Prostate gland (tissue), 2 donors: ENCODE data around the gene ARL5C.

Experiments used
- CTCF ChIP-seq, 4 experiments: fragments of 200-600 bp in 2 of 4; fragments of 450-650 bp in 2 of 4; sonication (generic) in 2 of 4; IDR thresholded peaks; 1 replicate in 3 of 4; 2 replicates in 1 of 4; pipeline ENCODE4 v1.5.1; 2016 to 2019; ENCODE audit warnings: antibody characterized with exemption in 4 of 4, mild to moderate bottlenecking in 2 of 4, moderate library complexity in 2 of 4
- POLR2A ChIP-seq: fragments of 450-650 bp; IDR thresholded peaks from one replicate; pipeline ENCODE4 v1.6.1; 2016; ENCODE audit warnings: antibody characterized with exemption, mild to moderate bottlenecking
- POLR2AphosphoS5 ChIP-seq: sonication (generic); formaldehyde crosslinking; IDR thresholded peaks from one replicate; pipeline ENCODE4 v1.6.1; 2017; ENCODE audit warnings: antibody characterized with exemption

GRCh38 chr17:39169101-39169500 is 3.1 kb upstream of the ARL5C start:
- TF ChIP-seq CTCF (IDR thresholded peaks at IDR 0.05): no peak
- TF ChIP-seq POLR2AphosphoS5: no peak
- TF ChIP-seq POLR2A: no peak
